EH (cell line): ENCODE results near the gene CREB3L1.
A peak's percentile ranks its signal among the peaks of the same experiment; 100 is the strongest.
"Not testable (repeated sequence)": the region's sequence is repeated elsewhere in the genome, so short reads cannot be mapped to it uniquely, and the experiment has no call there.

Source experiments
- DNase-seq: peaks from one replicate; pipeline ENCODE4 v3.0.0-alpha.2; 2015; ENCODE audit warnings: low read depth

Gene CREB3L1

GRCh38 chr11:46295312-46296058, 18.0 kb downstream of the CREB3L1 start:
- peak; percentile 83 for DNase-seq

GRCh38 chr11:46296059-46296527, 18.6 kb downstream of the CREB3L1 start:
- no peak for DNase-seq

GRCh38 chr11:46296528-46297448, 19.3 kb downstream of the CREB3L1 start:
- DNase-seq, result peak; percentile 95

GRCh38 chr11:46298699-46299433, 21.4 kb downstream of the CREB3L1 start:
- peak; percentile 88 for DNase-seq

- DNase-seq, result no peak
Measured at GRCh38 chr11:46299451-46299961, 22.0 kb downstream of the CREB3L1 start.

- DNase-seq, result no peak
Measured at GRCh38 chr11:46300270-46300669, 22.8 kb downstream of the CREB3L1 start.

GRCh38 chr11:46302866-46303265, 25.4 kb downstream of the CREB3L1 start:
- DNase-seq, result no peak

- DNase-seq, result not testable (repeated sequence)
Measured at GRCh38 chr11:46304036-46304435, 26.6 kb downstream of the CREB3L1 start.

- DNase-seq, result no peak
Measured at GRCh38 chr11:46304605-46305179, 27.2 kb downstream of the CREB3L1 start.

GRCh38 chr11:46305295-46305694, 27.8 kb downstream of the CREB3L1 start:
- DNase-seq, result peak; percentile 61

GRCh38 chr11:46306296-46306853, 28.9 kb downstream of the CREB3L1 start:
- peak; percentile 73 for DNase-seq

- no peak for DNase-seq
Measured at GRCh38 chr11:46307369-46307768, 29.9 kb downstream of the CREB3L1 start.

GRCh38 chr11:46307785-46308341, 30.4 kb downstream of the CREB3L1 start:
- no peak for DNase-seq

GRCh38 chr11:46308631-46309419, 31.4 kb downstream of the CREB3L1 start:
- peak; percentile 71 for DNase-seq

GRCh38 chr11:46309814-46310259, 32.4 kb downstream of the CREB3L1 start:
- no peak for DNase-seq

- peak; percentile 81 for DNase-seq
Measured at GRCh38 chr11:46315033-46315738, 37.7 kb downstream of the CREB3L1 start.

GRCh38 chr11:46315783-46316563, 38.5 kb downstream of the CREB3L1 start:
- no peak for DNase-seq

GRCh38 chr11:46319074-46319453, 41.6 kb downstream of the CREB3L1 start:
- no peak for DNase-seq

- DNase-seq, result no peak
Measured at GRCh38 chr11:46321757-46322156, 44.3 kb downstream of the CREB3L1 start.
